Activated CD8-positive, alpha-beta T cell treated with anti-CD3 and anti-CD28 coated beads for 36 hours (primary cell): ENCODE results near the gene LRP3. TPM values are rescaled to one million over a fixed set of nuclear protein-coding genes. Genes with fewer than 3 reads are reported as not detected.
A peak's percentile ranks its signal among the peaks of the same experiment; 100 is the strongest.

Source experiments
- ATAC-seq: fragments of 200-7000 bp; cut with Tn5 transposase; one replicate; pipeline ENCODE4 v1.10.0; 2021; ENCODE audit warnings: mild to moderate bottlenecking, moderate library complexity
- CTCF ChIA-PET: fragments of 350-600 bp; sonication (Branson Sonifier 250); formaldehyde crosslinking; loops from one replicate; lab custom pipeline; 2021; ENCODE audit warnings: antibody characterized with exemption; lab: Charles Lee
- POLR2A ChIA-PET: fragments of 350-600 bp; sonication (Branson Sonifier 250); formaldehyde crosslinking; loops from one replicate; lab custom pipeline; 2021; ENCODE audit warnings: antibody characterized with exemption; lab: Charles Lee
- DNase-seq: peaks from one replicate; pipeline ENCODE4 v3.0.0-alpha.2; 2020
- H3K27ac Mint-ChIP-seq: one replicate; pipeline ENCODE4 v1.8.0; 2021; ENCODE audit warnings: mild to moderate bottlenecking, mixed read lengths
- H3K27me3 Mint-ChIP-seq: one replicate; pipeline ENCODE4 v1.8.0; 2021; ENCODE audit warnings: mixed read lengths
- H3K36me3 Mint-ChIP-seq: one replicate; pipeline ENCODE4 v1.8.0; 2021; ENCODE audit warnings: low read depth, mixed read lengths
- H3K4me1 Mint-ChIP-seq: one replicate; pipeline ENCODE4 v1.8.0; 2021; ENCODE audit warnings: low read depth, mixed read lengths
- H3K4me3 Mint-ChIP-seq: one replicate; pipeline ENCODE4 v1.8.0; 2021; ENCODE audit warnings: mild to moderate bottlenecking, moderate library complexity, mixed read lengths
- H3K9me3 Mint-ChIP-seq: one replicate; pipeline ENCODE4 v1.8.0; 2021; ENCODE audit warnings: mixed read lengths
- intact Hi-C: fragments of 100-400 bp; cut with micrococcal nuclease; formaldehyde crosslinking; loops from one replicate; pipeline ENCODE4 v1.10.0; 2022
- total RNA-seq, 2 experiments: library from RNA; stranded (reverse); gene quantifications; one replicate each; pipeline ENCODE4 v1.2.3, GENCODE V29; 2021
- TF ChIP-seq, protein P1 (sequence below): fragments of 200-600 bp; IDR thresholded peaks from one replicate; pipeline ENCODE4 v1.8.0; 2022; ENCODE audit warnings: antibody characterized with exemption, mild to moderate bottlenecking

The LRP3 gene
- total RNA-seq, 2 experiments from 2014 or later = 0.27 to 0.31 TPM

DNA sequence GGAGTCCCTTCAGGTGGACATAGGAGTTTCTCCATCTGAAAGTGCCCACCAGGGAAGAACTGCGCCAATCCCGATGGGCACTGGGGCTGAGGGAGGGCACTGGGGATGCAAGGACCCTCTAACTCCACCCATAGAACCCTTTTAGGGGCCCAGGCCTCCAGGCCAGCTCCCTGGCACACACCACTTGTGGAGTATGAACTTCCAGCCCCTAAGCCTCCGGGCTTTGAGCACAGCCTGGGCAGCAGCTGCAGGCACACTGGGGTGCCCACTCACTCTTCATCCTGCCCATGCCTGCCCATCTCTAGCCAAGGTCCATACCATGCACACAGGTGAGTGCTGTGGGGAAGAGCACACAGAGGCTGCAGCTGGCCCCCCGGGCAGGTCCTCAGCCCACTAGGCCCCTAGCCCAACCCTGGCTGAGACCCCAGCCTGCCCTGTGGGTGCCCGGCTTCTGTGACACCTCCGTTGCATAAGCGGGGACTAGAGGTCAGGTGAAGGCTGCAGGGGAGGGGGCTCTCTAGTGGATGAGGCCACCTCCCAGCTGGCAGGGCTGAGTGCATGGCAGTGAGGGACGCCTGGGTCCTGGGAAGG, 46.1 kb downstream of the LRP3 start:
- no peak overlapping the region for H3K27ac Mint-ChIP-seq
- POLR2A ChIA-PET = interaction anchor here (1.0 kb wide), 1 partner anchor 62 kb away, joined by 3 read pairs; the partner anchor contains the start of gene CEBPA
- TF ChIP-seq, protein P1, sequence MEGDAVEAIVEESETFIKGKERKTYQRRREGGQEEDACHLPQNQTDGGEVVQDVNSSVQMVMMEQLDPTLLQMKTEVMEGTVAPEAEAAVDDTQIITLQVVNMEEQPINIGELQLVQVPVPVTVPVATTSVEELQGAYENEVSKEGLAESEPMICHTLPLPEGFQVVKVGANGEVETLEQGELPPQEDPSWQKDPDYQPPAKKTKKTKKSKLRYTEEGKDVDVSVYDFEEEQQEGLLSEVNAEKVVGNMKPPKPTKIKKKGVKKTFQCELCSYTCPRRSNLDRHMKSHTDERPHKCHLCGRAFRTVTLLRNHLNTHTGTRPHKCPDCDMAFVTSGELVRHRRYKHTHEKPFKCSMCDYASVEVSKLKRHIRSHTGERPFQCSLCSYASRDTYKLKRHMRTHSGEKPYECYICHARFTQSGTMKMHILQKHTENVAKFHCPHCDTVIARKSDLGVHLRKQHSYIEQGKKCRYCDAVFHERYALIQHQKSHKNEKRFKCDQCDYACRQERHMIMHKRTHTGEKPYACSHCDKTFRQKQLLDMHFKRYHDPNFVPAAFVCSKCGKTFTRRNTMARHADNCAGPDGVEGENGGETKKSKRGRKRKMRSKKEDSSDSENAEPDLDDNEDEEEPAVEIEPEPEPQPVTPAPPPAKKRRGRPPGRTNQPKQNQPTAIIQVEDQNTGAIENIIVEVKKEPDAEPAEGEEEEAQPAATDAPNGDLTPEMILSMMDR = no peak
- DNase-seq (no peak), ATAC-seq (no peak)
- H3K27me3 Mint-ChIP-seq = no peaks in the 10 kb centered on the region
- H3K4me1 Mint-ChIP-seq = no peaks in the 10 kb centered on the region
- peaks cover 3% of the 10 kb centered on the region for H3K9me3 Mint-ChIP-seq
- CTCF ChIA-PET = no interaction called here
- no peak overlapping the region for H3K4me3 Mint-ChIP-seq
- intact Hi-C loops = no loop called here
- no peaks in the 10 kb centered on the region for H3K36me3 Mint-ChIP-seq

DNA sequence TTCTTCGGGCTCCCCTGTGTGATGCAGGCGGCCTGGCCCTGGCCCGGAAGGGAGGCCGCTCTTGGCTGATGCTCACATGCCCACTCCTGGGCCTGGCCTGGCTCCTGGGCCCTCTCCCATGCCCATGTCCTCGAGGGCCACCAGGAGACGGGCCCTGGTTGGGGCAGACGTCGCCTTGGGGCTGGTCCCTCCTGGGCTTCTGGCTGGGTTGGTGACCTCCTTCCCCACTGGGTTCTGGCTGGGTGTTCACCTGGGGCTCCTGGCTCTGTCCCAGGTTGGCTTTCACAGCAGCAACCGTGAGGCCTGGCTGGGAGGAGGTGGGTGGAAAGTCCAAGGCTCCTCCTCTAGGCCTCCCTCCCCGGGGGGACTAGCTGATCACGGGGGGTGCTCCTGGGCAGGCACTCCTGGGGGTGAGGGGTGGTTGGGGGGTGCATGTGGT, 47.0 kb downstream of the LRP3 start:
- intact Hi-C loops = no loop called here
- TF ChIP-seq, protein P1 = no peak
- DNase-seq (no peak), ATAC-seq (peak; percentile 27)
- peaks cover 8% of the 10 kb centered on the region for H3K9me3 Mint-ChIP-seq
- H3K4me3 Mint-ChIP-seq = no peak overlapping the region
- H3K27ac Mint-ChIP-seq = no peak overlapping the region
- no peaks in the 10 kb centered on the region for H3K27me3 Mint-ChIP-seq
- H3K4me1 Mint-ChIP-seq = no peaks in the 10 kb centered on the region
- ChIA-PET CTCF (interaction anchor here (1.4 to 1.8 kb wide), 2 partner anchors 164 to 166 kb away, joined by 5 to 8 read pairs; no protein-coding TSS in a partner anchor), POLR2A (no interaction called here)
- no peaks in the 10 kb centered on the region for H3K36me3 Mint-ChIP-seq

DNA sequence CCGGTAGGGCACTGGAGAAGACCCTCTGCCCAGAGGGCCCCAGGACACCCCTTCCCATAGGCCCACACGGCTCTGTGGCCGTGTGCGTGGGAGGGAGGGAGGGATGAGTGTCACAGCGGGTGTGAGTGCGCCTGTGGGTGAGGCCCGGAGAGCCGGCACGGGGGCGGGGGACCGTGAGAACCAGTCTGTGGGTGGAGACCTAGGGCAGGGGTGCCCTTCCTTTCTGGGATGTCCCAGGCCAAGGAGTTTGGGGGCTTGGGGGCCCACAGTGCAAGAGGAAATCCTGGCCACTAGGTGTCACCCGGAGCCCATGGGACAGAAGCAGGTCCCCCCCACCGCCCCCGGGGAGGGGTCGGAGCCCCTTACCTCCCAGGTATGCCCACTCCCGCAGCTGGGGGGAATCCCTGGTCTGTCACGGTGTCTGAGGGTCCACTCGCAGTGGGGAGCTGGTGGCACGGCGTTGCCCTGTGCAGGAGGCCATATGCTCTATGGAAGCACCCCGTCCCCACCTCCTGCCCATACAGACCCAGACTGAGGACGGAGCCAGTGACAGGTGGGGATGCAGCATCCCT, 47.5 kb downstream of the LRP3 start:
- ATAC-seq (peak; percentile 71), DNase-seq (peak; percentile 55)
- Mint-ChIP-seq H3K4me1 (no peaks in the 10 kb centered on the region), H3K27me3 (no peaks in the 10 kb centered on the region), H3K4me3 (no peak overlapping the region), H3K36me3 (no peaks in the 10 kb centered on the region), H3K27ac (no peak overlapping the region), H3K9me3 (peaks cover 9% of the 10 kb centered on the region)
- TF ChIP-seq, protein P1 = peak; percentile 69
- intact Hi-C loops = no loop called here
- ChIA-PET POLR2A (interaction anchor here (1.1 kb wide), 1 partner anchor 137 kb away, joined by 3 read pairs; no protein-coding TSS in a partner anchor), CTCF (interaction anchor here (1.1 to 1.8 kb wide), 4 partner anchors 140 to 167 kb away, joined by 3 to 8 read pairs (median 4); no protein-coding TSS in a partner anchor)

GRCh38 chr19:33242131-33242530, 48.0 kb downstream of the LRP3 start:
- no peaks in the 10 kb centered on the region for H3K36me3 Mint-ChIP-seq
- no peak overlapping the region for H3K27ac Mint-ChIP-seq
- no peak overlapping the region for H3K4me3 Mint-ChIP-seq
- ATAC-seq = no peak
- no peaks in the 10 kb centered on the region for H3K4me1 Mint-ChIP-seq
- no peak for DNase-seq
- no peaks in the 10 kb centered on the region for H3K27me3 Mint-ChIP-seq
- ChIA-PET CTCF (interaction anchor here (1.1 to 1.8 kb wide), 4 partner anchors 140 to 167 kb away, joined by 3 to 8 read pairs (median 4); no protein-coding TSS in a partner anchor), POLR2A (interaction anchor here (1.1 kb wide), 1 partner anchor 136 kb away, joined by 3 read pairs; no protein-coding TSS in a partner anchor)
- TF ChIP-seq, protein P1 = no peak
- H3K9me3 Mint-ChIP-seq = peaks cover 9% of the 10 kb centered on the region
- intact Hi-C loops = no loop called here

DNA sequence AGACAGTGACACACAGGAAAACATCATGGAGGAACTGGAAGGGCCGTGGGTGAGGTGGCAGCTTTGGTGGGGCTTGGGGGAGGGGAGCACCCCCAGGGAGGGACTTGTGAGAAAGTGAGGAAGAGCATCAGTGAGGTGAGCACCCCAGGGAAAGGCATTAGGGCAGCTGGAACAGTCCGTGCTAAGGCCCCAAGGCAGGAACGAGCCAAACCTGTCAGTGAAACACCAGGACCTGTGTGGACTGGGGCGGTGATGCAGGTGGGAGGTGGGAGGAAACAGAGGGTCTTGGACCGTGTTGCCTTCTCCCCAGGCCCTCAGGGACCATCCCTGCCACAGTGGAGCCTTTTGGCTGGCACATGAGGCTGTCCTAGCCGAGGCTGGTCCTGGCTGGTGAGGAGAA, 48.8 kb downstream of the LRP3 start:
- ATAC-seq (no peak), DNase-seq (no peak)
- POLR2A ChIA-PET = interaction anchor here (1.1 kb wide), 1 partner anchor 136 kb away, joined by 3 read pairs; no protein-coding TSS in a partner anchor
- Mint-ChIP-seq H3K4me3 (no peak overlapping the region), H3K27me3 (no peaks in the 10 kb centered on the region), H3K27ac (no peak overlapping the region), H3K4me1 (no peaks in the 10 kb centered on the region), H3K36me3 (no peaks in the 10 kb centered on the region), H3K9me3 (peaks cover 9% of the 10 kb centered on the region)
- intact Hi-C loops = no loop called here
- CTCF ChIA-PET = interaction anchor here (1.2 kb wide), 1 partner anchor 166 kb away, joined by 3 read pairs; no protein-coding TSS in a partner anchor
- TF ChIP-seq, protein P1 = no peak
